WTC11 (cell line): ENCODE results near the gene UNC13D. TPM values are rescaled to one million over a fixed set of nuclear protein-coding genes. Genes with fewer than 3 reads are reported as not detected.

Experiments used
- ATAC-seq: fragments of 200-7000 bp; cut with Tn5 transposase; 2 replicates; pipeline ENCODE4 v1.10.0; 2021; ENCODE audit warnings: mild to moderate bottlenecking, moderate library complexity
- CTCF ChIA-PET: fragments of 300-600 bp; sonication (Branson Sonifier 250); formaldehyde crosslinking; loops from one replicate; lab custom pipeline; 2021; ENCODE audit warnings: antibody characterized with exemption; lab: Charles Lee
- POLR2A ChIA-PET: fragments of 350-600 bp; sonication (Branson Sonifier 250); formaldehyde crosslinking; loops from one replicate; lab custom pipeline; 2021; ENCODE audit warnings: antibody characterized with exemption; lab: Charles Lee
- DNase-seq: peaks from one replicate; pipeline ENCODE4 v3.0.0; 2021; ENCODE audit warnings: low spot score
- H3K27ac Mint-ChIP-seq: 2 replicates; pipeline ENCODE4 v1.8.0; 2021; ENCODE audit warnings: mixed read lengths
- H3K27me3 Mint-ChIP-seq: 2 replicates; pipeline ENCODE4 v1.8.0; 2021; ENCODE audit warnings: low read depth, mild to moderate bottlenecking, moderate library complexity, mixed read lengths
- H3K36me3 Mint-ChIP-seq: 2 replicates; pipeline ENCODE4 v1.8.0; 2021; ENCODE audit warnings: mixed read lengths
- H3K4me1 Mint-ChIP-seq: 2 replicates; pipeline ENCODE4 v1.8.0; 2022; ENCODE audit warnings: mixed read lengths
- H3K4me3 Mint-ChIP-seq: 2 replicates; pipeline ENCODE4 v1.8.0; 2021; ENCODE audit warnings: mild to moderate bottlenecking, moderate library complexity, mixed read lengths
- H3K9me3 Mint-ChIP-seq: 2 replicates; pipeline ENCODE4 v1.8.0; 2021; ENCODE audit warnings: mixed read lengths
- JAZF1 ChIP-seq: fragments of 250-450 bp; sonication (Bioruptor Pico); IDR thresholded peaks from 2 replicates; pipeline ENCODE4 v1.9.0; 2021; ENCODE audit warnings: moderate library complexity, mild to moderate bottlenecking, inconsistent platforms
- NFE2L1 ChIP-seq: sonication (generic); formaldehyde crosslinking; IDR thresholded peaks from 2 replicates; pipeline ENCODE4 v1.8.1; 2023; ENCODE audit warnings: missing genetic modification reagents
- SP1 ChIP-seq: sonication (generic); formaldehyde crosslinking; conservative IDR thresholded peaks from 2 replicates; pipeline ENCODE4 v1.8.1; 2022; ENCODE audit warnings: missing genetic modification reagents
- ZNF263 ChIP-seq: sonication (generic); formaldehyde crosslinking; IDR thresholded peaks from 2 replicates; pipeline ENCODE4 v1.8.1; 2022; ENCODE audit warnings: low read depth, mild to moderate bottlenecking, moderate library complexity, missing genetic modification reagents
- total RNA-seq: library from RNA; stranded (reverse); gene quantifications from 3 replicates; pipeline ENCODE4 v1.2.3, GENCODE V29; 2021
- TF ChIP-seq, protein P1 (sequence below): sonication (generic); formaldehyde crosslinking; IDR thresholded peaks from 2 replicates; pipeline ENCODE4 v1.8.1; 2023; ENCODE audit warnings: mild to moderate bottlenecking, missing genetic modification reagents
- TF ChIP-seq, protein P2 (sequence below): sonication (generic); formaldehyde crosslinking; IDR thresholded peaks from 2 replicates; pipeline ENCODE4 v1.8.0; 2022; ENCODE audit warnings: mild to moderate bottlenecking, missing genetic modification reagents
- TF ChIP-seq, protein P3 (sequence below): fragments of 250-450 bp; sonication (Bioruptor Pico); IDR thresholded peaks from 2 replicates; pipeline ENCODE4 v1.9.0; 2021; ENCODE audit warnings: mild to moderate bottlenecking, borderline replicate concordance
- TF ChIP-seq, protein P4 (sequence below): fragments of 200-600 bp; IDR thresholded peaks from 2 replicates; pipeline ENCODE4 v1.8.0; 2022; ENCODE audit warnings: antibody characterized with exemption
- TF ChIP-seq, protein P5 (sequence below): sonication (generic); formaldehyde crosslinking; IDR thresholded peaks from 2 replicates; pipeline ENCODE4 v1.8.0; 2023; ENCODE audit warnings: missing genetic modification reagents, mild to moderate bottlenecking, borderline replicate concordance

The UNC13D gene
- total RNA-seq, 1 experiment from 2014 or later: 13.1 TPM

DNA sequence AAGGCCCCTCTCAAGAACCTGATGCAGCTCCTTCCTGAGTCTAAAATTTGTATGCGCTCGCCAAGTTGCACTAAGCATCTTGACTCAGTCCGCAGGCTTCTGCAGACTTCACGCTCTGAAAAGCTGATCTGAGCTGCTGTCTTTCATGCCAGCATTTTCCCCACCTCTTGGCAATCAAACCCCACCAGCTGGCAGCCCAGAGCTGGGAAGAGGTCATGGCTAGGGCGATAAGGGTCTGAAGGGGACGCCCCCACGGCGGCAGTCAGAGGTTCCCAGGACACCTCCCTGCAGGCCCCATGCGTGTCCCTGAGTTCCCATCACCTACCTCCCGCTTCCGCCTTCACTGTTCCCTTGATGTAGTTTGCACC, 5.1 kb upstream of the UNC13D start:
- Mint-ChIP-seq H3K36me3 (peaks cover 32% of the 10 kb centered on the region), H3K27me3 (no peaks in the 10 kb centered on the region), H3K27ac (peak overlapping the region; percentile 64; the same call in 1 of the 2 replicates), H3K9me3 (no peaks in the 10 kb centered on the region), H3K4me3 (no peak overlapping the region), H3K4me1 (peaks cover 21% of the 10 kb centered on the region)
- DNase-seq: no peak
- no peak for ATAC-seq
- no peak for TF ChIP-seq NFE2L1 (CRISPR knock-in tag)
- TF ChIP-seq, protein P1, sequence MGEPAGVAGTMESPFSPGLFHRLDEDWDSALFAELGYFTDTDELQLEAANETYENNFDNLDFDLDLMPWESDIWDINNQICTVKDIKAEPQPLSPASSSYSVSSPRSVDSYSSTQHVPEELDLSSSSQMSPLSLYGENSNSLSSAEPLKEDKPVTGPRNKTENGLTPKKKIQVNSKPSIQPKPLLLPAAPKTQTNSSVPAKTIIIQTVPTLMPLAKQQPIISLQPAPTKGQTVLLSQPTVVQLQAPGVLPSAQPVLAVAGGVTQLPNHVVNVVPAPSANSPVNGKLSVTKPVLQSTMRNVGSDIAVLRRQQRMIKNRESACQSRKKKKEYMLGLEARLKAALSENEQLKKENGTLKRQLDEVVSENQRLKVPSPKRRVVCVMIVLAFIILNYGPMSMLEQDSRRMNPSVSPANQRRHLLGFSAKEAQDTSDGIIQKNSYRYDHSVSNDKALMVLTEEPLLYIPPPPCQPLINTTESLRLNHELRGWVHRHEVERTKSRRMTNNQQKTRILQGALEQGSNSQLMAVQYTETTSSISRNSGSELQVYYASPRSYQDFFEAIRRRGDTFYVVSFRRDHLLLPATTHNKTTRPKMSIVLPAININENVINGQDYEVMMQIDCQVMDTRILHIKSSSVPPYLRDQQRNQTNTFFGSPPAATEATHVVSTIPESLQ: no peak
- TF ChIP-seq, protein P2, sequence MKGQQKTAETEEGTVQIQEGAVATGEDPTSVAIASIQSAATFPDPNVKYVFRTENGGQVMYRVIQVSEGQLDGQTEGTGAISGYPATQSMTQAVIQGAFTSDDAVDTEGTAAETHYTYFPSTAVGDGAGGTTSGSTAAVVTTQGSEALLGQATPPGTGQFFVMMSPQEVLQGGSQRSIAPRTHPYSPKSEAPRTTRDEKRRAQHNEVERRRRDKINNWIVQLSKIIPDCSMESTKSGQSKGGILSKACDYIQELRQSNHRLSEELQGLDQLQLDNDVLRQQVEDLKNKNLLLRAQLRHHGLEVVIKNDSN (CRISPR knock-in tag): no peak
- TF ChIP-seq, protein P3, sequence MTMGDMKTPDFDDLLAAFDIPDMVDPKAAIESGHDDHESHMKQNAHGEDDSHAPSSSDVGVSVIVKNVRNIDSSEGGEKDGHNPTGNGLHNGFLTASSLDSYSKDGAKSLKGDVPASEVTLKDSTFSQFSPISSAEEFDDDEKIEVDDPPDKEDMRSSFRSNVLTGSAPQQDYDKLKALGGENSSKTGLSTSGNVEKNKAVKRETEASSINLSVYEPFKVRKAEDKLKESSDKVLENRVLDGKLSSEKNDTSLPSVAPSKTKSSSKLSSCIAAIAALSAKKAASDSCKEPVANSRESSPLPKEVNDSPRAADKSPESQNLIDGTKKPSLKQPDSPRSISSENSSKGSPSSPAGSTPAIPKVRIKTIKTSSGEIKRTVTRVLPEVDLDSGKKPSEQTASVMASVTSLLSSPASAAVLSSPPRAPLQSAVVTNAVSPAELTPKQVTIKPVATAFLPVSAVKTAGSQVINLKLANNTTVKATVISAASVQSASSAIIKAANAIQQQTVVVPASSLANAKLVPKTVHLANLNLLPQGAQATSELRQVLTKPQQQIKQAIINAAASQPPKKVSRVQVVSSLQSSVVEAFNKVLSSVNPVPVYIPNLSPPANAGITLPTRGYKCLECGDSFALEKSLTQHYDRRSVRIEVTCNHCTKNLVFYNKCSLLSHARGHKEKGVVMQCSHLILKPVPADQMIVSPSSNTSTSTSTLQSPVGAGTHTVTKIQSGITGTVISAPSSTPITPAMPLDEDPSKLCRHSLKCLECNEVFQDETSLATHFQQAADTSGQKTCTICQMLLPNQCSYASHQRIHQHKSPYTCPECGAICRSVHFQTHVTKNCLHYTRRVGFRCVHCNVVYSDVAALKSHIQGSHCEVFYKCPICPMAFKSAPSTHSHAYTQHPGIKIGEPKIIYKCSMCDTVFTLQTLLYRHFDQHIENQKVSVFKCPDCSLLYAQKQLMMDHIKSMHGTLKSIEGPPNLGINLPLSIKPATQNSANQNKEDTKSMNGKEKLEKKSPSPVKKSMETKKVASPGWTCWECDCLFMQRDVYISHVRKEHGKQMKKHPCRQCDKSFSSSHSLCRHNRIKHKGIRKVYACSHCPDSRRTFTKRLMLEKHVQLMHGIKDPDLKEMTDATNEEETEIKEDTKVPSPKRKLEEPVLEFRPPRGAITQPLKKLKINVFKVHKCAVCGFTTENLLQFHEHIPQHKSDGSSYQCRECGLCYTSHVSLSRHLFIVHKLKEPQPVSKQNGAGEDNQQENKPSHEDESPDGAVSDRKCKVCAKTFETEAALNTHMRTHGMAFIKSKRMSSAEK (CRISPR knock-in tag): no peak
- TF ChIP-seq SP1 (CRISPR knock-in tag): no peak
- ChIA-PET CTCF (interaction anchor here (0.6 to 8.8 kb wide), 4 partner anchors 14 to 66 kb away, joined by 3 to 180 read pairs (median 40); no protein-coding TSS in a partner anchor), POLR2A (no interaction called here)

DNA sequence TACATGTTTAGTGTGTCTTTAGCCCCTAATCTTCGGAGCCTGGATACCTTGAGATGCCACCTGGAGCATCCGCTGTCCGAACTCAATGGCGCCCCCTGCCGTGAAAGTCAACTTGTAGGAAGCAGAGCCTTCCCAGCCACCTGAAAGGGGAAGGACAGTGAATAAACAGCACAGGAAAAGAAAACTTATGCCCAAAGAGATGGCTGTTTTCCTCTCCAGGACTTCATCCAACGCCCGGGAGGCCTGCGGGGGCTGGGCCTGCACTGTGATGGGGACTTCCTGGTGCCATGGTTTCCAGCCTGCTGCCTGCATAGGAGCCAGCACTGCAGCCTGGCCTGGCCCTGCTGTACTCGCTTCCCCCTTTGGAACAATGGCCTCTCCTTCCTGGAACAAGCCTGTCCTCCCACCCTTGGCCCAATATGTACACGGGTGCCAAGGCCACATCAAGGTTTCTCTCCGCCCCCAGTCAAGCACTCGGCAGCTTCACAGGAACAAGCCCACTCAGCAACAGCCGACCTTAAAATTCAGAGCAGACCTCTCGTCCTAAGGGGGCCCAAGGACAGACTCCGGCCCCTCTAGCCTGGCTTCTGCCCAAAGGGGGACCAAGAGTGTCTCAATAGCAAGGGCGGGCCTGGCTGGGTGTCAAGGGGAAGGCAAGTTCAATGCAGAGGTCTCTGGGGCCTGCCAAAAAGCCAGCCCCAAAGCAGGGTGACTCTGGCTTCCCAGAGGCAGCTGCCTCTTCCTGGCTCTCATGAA, 4.5 kb upstream of the UNC13D start:
- Mint-ChIP-seq H3K27me3 (no peaks in the 10 kb centered on the region), H3K27ac (peak overlapping the region; percentile 87), H3K4me1 (peaks cover 21% of the 10 kb centered on the region), H3K9me3 (no peaks in the 10 kb centered on the region), H3K4me3 (no peak overlapping the region), H3K36me3 (peaks cover 32% of the 10 kb centered on the region)
- TF ChIP-seq JAZF1: no peak
- TF ChIP-seq, protein P4, sequence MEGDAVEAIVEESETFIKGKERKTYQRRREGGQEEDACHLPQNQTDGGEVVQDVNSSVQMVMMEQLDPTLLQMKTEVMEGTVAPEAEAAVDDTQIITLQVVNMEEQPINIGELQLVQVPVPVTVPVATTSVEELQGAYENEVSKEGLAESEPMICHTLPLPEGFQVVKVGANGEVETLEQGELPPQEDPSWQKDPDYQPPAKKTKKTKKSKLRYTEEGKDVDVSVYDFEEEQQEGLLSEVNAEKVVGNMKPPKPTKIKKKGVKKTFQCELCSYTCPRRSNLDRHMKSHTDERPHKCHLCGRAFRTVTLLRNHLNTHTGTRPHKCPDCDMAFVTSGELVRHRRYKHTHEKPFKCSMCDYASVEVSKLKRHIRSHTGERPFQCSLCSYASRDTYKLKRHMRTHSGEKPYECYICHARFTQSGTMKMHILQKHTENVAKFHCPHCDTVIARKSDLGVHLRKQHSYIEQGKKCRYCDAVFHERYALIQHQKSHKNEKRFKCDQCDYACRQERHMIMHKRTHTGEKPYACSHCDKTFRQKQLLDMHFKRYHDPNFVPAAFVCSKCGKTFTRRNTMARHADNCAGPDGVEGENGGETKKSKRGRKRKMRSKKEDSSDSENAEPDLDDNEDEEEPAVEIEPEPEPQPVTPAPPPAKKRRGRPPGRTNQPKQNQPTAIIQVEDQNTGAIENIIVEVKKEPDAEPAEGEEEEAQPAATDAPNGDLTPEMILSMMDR: peak; percentile 71
- peak; percentile 94 for DNase-seq
- peak; percentile 43 for ATAC-seq
- POLR2A ChIA-PET: interaction anchor here (0.9 kb wide), 1 partner anchor 9 kb away, joined by 3 read pairs; no protein-coding TSS in a partner anchor
- CTCF ChIA-PET: interaction anchor here (0.6 to 8.8 kb wide), 8 partner anchors 6 to 587 kb away, joined by 3 to 180 read pairs (median 6); partner anchors contain the start of genes GGA3, MRPL38, MRPS7 and WBP2

DNA sequence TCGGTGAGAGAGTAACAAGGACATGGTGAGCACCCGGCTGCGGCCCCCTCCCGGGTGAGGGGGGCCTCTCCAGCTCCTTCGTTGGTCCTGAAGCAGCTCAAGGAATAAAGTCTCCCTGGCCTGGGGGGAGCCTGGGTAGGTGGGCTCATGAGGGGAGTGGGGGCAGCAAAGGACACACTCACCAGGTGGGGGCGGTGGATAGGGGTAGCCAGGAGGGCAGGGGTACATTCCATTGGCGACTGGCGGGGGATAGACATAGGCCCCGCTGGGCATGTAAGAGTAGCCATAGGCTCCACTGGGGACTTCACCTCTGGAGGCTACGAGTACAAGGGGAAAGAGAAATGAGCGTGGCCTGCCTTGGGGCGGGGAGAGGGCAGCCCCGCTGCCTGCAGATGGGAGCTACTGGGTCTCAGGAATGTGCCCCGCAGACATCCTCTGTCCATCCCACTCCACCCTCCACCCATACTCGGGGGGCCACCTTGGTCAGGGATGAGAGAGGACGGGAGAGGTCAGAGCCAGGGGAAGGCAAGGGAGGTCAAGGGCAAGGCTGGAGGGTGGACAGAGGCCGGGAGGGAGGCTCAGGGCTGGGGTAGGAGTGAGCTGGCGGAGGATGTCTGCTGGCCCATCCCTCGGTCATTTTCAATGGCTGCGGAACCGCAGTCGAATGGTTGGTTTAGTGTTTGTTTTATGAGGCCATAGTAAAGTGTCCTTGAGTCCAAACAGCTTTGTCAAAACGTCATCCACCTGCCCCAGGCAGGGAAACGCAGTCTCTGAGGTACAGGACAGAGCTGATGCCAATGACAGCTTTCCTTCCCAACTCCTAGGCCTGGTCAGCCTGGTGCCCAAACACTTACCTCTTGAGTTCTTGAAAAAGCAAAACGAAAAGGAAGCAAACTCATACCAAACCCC, 3.7 kb upstream of the UNC13D start:
- ATAC-seq (no peak), DNase-seq (no peak)
- Mint-ChIP-seq H3K27me3 (no peaks in the 10 kb centered on the region), H3K27ac (peak overlapping the region; percentile 87; the same call in 1 of the 2 replicates), H3K4me3 (no peak overlapping the region), H3K36me3 (peaks cover 32% of the 10 kb centered on the region), H3K4me1 (peaks cover 21% of the 10 kb centered on the region), H3K9me3 (no peaks in the 10 kb centered on the region)
- CTCF ChIA-PET: interaction anchor here (0.6 to 8.8 kb wide), 10 partner anchors 7 to 586 kb away, joined by 3 to 180 read pairs (median 5); partner anchors contain the start of genes GGA3, MRPL38, MRPS7 and WBP2
- POLR2A ChIA-PET: interaction anchor here (0.9 to 2.7 kb wide), 2 partner anchors 7 to 9 kb away, joined by 3 to 12 read pairs; partner anchors contain the start of gene WBP2
- TF ChIP-seq ZNF263 (CRISPR knock-in tag): no peak
- TF ChIP-seq, protein P5, sequence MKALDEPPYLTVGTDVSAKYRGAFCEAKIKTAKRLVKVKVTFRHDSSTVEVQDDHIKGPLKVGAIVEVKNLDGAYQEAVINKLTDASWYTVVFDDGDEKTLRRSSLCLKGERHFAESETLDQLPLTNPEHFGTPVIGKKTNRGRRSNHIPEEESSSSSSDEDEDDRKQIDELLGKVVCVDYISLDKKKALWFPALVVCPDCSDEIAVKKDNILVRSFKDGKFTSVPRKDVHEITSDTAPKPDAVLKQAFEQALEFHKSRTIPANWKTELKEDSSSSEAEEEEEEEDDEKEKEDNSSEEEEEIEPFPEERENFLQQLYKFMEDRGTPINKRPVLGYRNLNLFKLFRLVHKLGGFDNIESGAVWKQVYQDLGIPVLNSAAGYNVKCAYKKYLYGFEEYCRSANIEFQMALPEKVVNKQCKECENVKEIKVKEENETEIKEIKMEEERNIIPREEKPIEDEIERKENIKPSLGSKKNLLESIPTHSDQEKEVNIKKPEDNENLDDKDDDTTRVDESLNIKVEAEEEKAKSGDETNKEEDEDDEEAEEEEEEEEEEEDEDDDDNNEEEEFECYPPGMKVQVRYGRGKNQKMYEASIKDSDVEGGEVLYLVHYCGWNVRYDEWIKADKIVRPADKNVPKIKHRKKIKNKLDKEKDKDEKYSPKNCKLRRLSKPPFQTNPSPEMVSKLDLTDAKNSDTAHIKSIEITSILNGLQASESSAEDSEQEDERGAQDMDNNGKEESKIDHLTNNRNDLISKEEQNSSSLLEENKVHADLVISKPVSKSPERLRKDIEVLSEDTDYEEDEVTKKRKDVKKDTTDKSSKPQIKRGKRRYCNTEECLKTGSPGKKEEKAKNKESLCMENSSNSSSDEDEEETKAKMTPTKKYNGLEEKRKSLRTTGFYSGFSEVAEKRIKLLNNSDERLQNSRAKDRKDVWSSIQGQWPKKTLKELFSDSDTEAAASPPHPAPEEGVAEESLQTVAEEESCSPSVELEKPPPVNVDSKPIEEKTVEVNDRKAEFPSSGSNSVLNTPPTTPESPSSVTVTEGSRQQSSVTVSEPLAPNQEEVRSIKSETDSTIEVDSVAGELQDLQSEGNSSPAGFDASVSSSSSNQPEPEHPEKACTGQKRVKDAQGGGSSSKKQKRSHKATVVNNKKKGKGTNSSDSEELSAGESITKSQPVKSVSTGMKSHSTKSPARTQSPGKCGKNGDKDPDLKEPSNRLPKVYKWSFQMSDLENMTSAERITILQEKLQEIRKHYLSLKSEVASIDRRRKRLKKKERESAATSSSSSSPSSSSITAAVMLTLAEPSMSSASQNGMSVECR (CRISPR knock-in tag): no peak
